DMS79 (cell line): ENCODE data around the gene SNX15.

ENCODE experiments used
- DNase-seq: peaks from one replicate; lab custom pipeline; 2025; lab: John Stamatoyannopoulos, UW

The SNX15 gene

DNA sequence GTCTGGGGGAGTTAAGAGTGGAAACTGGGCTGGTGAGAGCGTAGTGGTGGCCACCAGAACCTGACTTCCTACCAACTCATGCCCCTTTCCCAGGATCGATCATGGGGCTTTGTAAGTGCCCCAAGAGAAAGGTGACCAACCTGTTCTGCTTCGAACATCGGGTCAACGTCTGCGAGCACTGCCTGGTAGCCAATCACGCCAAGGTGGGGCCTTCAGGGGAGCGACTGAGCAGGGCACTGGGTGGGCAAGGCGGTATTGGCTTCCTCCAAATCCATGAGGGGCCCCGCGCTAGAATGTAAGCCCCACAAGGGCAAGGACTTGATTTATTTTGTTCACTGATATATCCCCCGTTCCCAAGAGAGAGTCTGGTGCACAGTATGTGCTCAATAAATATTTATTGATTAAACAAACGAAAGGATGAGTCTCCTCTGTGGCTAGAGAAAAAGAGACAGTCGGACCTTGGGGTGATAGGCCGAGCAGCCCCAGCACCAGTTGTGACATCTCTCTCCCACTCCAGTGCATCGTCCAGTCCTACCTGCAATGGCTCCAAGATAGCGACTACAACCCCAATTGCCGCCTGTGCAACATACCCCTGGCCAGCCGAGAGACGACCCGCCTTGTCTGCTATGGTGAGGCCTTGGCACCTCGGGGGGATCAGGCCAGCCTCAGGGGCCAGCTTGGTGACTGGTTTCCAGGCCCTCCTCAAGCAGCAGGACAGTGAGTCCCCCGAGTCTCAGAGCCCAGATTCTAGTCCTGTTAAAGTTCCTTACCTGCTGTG is 57.5 kb downstream of the SNX15 start:
- DNase-seq, result no peak

DNA sequence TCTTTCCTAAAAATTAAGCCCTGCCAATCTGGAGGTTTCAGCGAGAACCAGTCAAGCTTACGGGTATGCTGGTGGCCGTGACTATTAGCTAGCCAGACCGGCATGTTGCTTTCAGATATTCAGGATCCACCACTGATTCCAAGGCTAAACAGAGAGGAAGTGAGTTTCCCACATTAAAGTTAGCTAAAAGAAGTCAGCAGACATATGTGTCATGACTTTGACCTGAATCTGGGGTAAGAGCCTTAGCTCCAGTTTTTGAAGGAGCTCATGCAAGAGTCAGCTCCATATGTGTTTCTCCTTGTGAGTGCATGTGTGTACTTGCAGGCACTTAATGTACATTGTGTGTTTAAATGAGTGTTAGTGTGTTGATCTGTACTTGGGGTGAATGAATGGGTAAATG is 58.2 kb downstream of the SNX15 start:
- no peak for DNase-seq

DNA sequence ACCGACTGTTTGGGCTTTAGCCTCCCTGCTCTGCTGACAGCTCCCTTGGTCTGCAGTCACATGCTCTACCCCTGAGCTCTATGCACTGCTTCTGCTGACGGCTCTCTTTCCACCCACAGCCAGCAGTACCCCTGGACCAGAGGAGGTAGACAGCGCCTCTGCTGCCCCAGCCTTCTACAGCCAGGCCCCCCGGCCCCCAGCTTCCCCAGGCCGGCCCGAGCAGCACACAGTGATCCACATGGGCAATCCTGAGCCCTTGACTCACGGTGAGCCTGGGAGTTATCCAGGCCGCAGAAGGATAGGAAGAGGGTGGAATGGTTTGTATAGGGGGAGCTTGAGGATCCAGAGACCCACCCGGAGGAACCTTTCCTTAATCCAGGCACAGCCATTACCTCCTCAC is 59.6 kb downstream of the SNX15 start:
- DNase-seq, result no peak

DNA sequence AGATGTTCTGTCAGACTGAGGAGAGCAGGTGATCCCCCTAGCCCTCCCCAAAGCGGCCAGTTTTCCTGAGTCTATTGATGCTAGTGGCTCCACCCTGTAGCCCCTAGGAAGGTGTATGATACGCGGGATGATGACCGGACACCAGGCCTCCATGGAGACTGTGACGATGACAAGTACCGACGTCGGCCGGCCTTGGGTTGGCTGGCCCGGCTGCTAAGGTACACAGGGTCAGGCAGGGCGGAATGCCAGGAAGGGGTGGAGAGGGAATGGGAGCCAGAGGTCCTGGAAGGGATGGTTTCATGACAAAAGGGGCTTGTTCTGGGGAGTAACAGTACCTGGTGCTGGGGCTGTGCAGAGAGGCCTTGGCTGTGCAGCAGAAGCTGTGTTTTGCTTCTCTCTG is 60.0 kb downstream of the SNX15 start:
- no peak for DNase-seq

DNA sequence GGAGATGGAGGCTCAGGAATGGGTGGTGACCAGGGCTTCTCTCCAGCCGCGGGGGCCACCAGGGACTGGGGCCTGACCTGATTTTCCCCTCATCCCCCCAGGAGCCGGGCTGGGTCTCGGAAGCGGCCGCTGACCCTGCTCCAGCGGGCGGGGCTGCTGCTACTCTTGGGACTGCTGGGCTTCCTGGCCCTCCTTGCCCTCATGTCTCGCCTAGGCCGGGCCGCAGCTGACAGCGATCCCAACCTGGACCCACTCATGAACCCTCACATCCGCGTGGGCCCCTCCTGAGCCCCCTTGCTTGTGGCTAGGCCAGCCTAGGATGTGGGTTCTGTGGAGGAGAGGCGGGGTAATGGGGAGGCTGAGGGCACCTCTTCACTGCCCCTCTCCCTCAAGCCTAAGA is 60.6 kb downstream of the SNX15 start:
- no peak for DNase-seq

DNA sequence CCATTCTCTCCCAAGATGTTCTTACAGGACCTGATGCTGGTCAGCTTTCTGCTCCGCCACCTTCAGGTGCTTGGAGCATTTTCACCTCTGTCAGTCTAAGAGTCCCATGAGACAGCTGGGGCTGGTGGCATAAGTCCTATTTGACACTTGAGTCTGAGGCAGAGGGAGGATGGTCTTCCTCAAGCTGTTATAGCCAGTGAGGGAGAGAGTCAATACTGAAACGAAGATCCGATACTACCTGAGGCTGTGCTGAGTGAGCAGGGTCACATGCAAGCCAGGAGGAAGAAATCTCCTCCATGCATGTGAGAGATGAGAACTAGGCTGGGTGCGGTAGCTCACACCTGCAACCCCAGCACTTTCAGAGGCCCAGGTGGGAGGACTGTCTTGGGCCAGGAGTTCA is 62.4 kb downstream of the SNX15 start:
- DNase-seq, result no peak
